Neural cell (in vitro differentiated cells): ENCODE measurements around the gene FLRT2. TPM values are rescaled to one million over a fixed set of nuclear protein-coding genes. Genes with fewer than 3 reads are reported as not detected.

Experiments
- H2AFZ ChIP-seq: fragments of 200-600, 300-800 bp; sonication (generic), shearing (Covaris generic); 2 replicates; pipeline ENCODE4 v1.6.0; 2014; ENCODE audit warnings: low read depth, mild to moderate bottlenecking, antibody characterized with exemption, low read length, moderate library complexity
- H3F3A ChIP-seq: fragments of 200-600 bp; shearing (Covaris generic); 2 replicates; pipeline ENCODE4 v1.6.1; 2016; ENCODE audit warnings: mild to moderate bottlenecking, moderate library complexity, mixed read lengths, antibody characterized with exemption, low read length; ENCODE audit not compliant: insufficient read depth, poor library complexity, severe bottlenecking
- H3K27ac ChIP-seq: fragments of 200-600, 300-800 bp; sonication (generic), shearing (Covaris generic); 2 replicates; pipeline ENCODE4 v1.5.1; 2014; ENCODE audit warnings: mild to moderate bottlenecking, low read length, moderate library complexity
- H3K27me3 ChIP-seq: fragments of 300-800, 200-600 bp; sonication (generic), shearing (Covaris generic); 2 replicates; pipeline ENCODE4 v1.6.0; 2014; ENCODE audit warnings: mild to moderate bottlenecking, low read depth, low read length, moderate library complexity; ENCODE audit not compliant: insufficient read depth
- H3K36me3 ChIP-seq: fragments of 300-800, 200-600 bp; sonication (generic), shearing (Covaris generic); 2 replicates; pipeline ENCODE4 v1.5.1; 2014; ENCODE audit warnings: mild to moderate bottlenecking, antibody characterized with exemption, low read length, moderate library complexity; ENCODE audit not compliant: insufficient read depth
- H3K4me2 ChIP-seq: fragments of 300-800, 200-600 bp; sonication (generic), shearing (Covaris generic); 2 replicates; pipeline ENCODE4 v1.6.0; 2014; ENCODE audit warnings: mild to moderate bottlenecking, low read length
- H3K4me3 ChIP-seq: fragments of 300-800, 200-600 bp; sonication (generic), shearing (Covaris generic); 2 replicates; pipeline ENCODE4 v1.5.1; 2014; ENCODE audit warnings: mild to moderate bottlenecking, low read length, moderate library complexity
- H3K79me2 ChIP-seq: fragments of 200-600 bp; shearing (Covaris generic); replicated peaks from 2 replicates; pipeline ENCODE4 v1.6.0; 2014; ENCODE audit warnings: mild to moderate bottlenecking, low read length, moderate library complexity; ENCODE audit not compliant: insufficient read depth
- H3K9ac ChIP-seq: fragments of 300-800, 200-600 bp; sonication (generic), shearing (Covaris generic); 2 replicates; pipeline ENCODE4 v1.6.1; 2016; ENCODE audit warnings: mild to moderate bottlenecking, low read length, mixed read lengths
- H3K9me2 ChIP-seq: fragments of 200-600 bp; shearing (Covaris generic); 2 replicates; pipeline ENCODE4 v1.6.1; 2016; ENCODE audit warnings: mild to moderate bottlenecking, low read length, mixed read lengths; ENCODE audit not compliant: insufficient read depth
- H3K9me3 ChIP-seq: fragments of 200-600, 300-800 bp; sonication (generic), shearing (Covaris generic); 2 replicates; pipeline ENCODE4 v1.6.1; 2016; ENCODE audit warnings: mild to moderate bottlenecking, mixed run types, low read length, moderate library complexity, mixed read lengths
- H4K20me1 ChIP-seq: fragments of 200-600 bp; shearing (Covaris generic); 2 replicates; pipeline ENCODE4 v1.6.1; 2016; ENCODE audit warnings: mild to moderate bottlenecking, mixed run types; ENCODE audit not compliant: insufficient read depth
- EP300 ChIP-seq: fragments of 450-650 bp; conservative IDR thresholded peaks from 2 replicates; pipeline ENCODE4 v1.6.1; 2014; ENCODE audit warnings: antibody characterized with exemption, mild to moderate bottlenecking, moderate library complexity; ENCODE audit not compliant: poor library complexity, severe bottlenecking
- EZH2 ChIP-seq: fragments of 200-600, 300-800 bp; shearing (Covaris generic), sonication (generic); IDR thresholded peaks from 2 replicates; pipeline ENCODE4 v1.6.1; 2014; ENCODE audit warnings: antibody characterized with exemption, low read length, borderline replicate concordance, mild to moderate bottlenecking; ENCODE audit not compliant: insufficient read depth, poor library complexity, severe bottlenecking
- MXI1 ChIP-seq: fragments of 450-650 bp; conservative IDR thresholded peaks from 2 replicates; pipeline ENCODE4 v1.6.1; 2014; ENCODE audit warnings: antibody characterized with exemption, mild to moderate bottlenecking; ENCODE audit not compliant: poor library complexity, severe bottlenecking
- POLR2AphosphoS5 ChIP-seq: IDR thresholded peaks from 2 replicates; pipeline ENCODE4 v1.6.1; 2012
- RAD21 ChIP-seq: fragments of 450-650 bp; conservative IDR thresholded peaks from 2 replicates; pipeline ENCODE4 v1.6.1; 2014; ENCODE audit warnings: antibody characterized with exemption, mild to moderate bottlenecking, moderate library complexity
- REST ChIP-seq: IDR thresholded peaks from 2 replicates; pipeline ENCODE4 v1.6.1; 2012; ENCODE audit warnings: borderline replicate concordance
- SMC3 ChIP-seq: fragments of 450-650 bp; conservative IDR thresholded peaks from 2 replicates; pipeline ENCODE4 v1.6.1; 2014; ENCODE audit warnings: antibody characterized with exemption, mild to moderate bottlenecking, moderate library complexity; ENCODE audit not compliant: poor library complexity
- TAF1 ChIP-seq: IDR thresholded peaks from 2 replicates; pipeline ENCODE4 v1.6.1; 2012; ENCODE audit warnings: low read depth
- polyA plus RNA-seq: library from polyadenylated mRNA; depleted of rRNA; stranded (reverse); fragments of >200 nt; gene quantifications from 2 replicates; pipeline ENCODE4 v1.2.3, GENCODE V29; 2014
- TF ChIP-seq, protein P1 (sequence below): fragments of 450-650 bp; IDR thresholded peaks from 2 replicates; pipeline ENCODE4 v1.5.1; 2014; ENCODE audit warnings: antibody characterized with exemption, mild to moderate bottlenecking, moderate library complexity; ENCODE audit not compliant: poor library complexity, severe bottlenecking

The FLRT2 gene
- polyA plus RNA-seq, 1 donor from 2014 or later = 5.1 TPM

- Histone ChIP-seq H3K9me3 (no peaks in the 10 kb centered on the region), H2AFZ (no peak overlapping the region), H4K20me1 (no peaks in the 10 kb centered on the region), H3K36me3 (no peaks in the 10 kb centered on the region), H3K9me2 (no peaks in the 10 kb centered on the region), H3F3A (no peaks in the 10 kb centered on the region), H3K79me2 (no peaks in the 10 kb centered on the region), H3K4me3 (no peak overlapping the region), H3K9ac (no peak overlapping the region), H3K4me2 (no peak overlapping the region), H3K27me3 (no peaks in the 10 kb centered on the region), H3K27ac (no peak overlapping the region)
- TF ChIP-seq EZH2 = no peak
- no peak for TF ChIP-seq SMC3
- TF ChIP-seq RAD21 = no peak
- TF ChIP-seq TAF1 = no peak
- TF ChIP-seq EP300 = no peak
These were observed 57.3 kb downstream of the FLRT2 start for GRCh38 chr14:85587151-85587711.

- Histone ChIP-seq H3F3A (no peaks in the 10 kb centered on the region), H3K27ac (no peak overlapping the region), H2AFZ (no peak overlapping the region), H3K36me3 (no peaks in the 10 kb centered on the region), H3K27me3 (no peaks in the 10 kb centered on the region), H3K4me2 (no peak overlapping the region), H3K9me3 (no peaks in the 10 kb centered on the region), H3K4me3 (no peak overlapping the region), H3K9ac (no peak overlapping the region), H3K9me2 (no peaks in the 10 kb centered on the region), H3K79me2 (no peaks in the 10 kb centered on the region), H4K20me1 (no peaks in the 10 kb centered on the region)
- TF ChIP-seq EZH2 (no peak), SMC3 (no peak), EP300 (no peak), RAD21 (no peak), POLR2AphosphoS5 (no peak), TAF1 (no peak), MXI1 (no peak), REST (no peak)
- TF ChIP-seq, protein P1, sequence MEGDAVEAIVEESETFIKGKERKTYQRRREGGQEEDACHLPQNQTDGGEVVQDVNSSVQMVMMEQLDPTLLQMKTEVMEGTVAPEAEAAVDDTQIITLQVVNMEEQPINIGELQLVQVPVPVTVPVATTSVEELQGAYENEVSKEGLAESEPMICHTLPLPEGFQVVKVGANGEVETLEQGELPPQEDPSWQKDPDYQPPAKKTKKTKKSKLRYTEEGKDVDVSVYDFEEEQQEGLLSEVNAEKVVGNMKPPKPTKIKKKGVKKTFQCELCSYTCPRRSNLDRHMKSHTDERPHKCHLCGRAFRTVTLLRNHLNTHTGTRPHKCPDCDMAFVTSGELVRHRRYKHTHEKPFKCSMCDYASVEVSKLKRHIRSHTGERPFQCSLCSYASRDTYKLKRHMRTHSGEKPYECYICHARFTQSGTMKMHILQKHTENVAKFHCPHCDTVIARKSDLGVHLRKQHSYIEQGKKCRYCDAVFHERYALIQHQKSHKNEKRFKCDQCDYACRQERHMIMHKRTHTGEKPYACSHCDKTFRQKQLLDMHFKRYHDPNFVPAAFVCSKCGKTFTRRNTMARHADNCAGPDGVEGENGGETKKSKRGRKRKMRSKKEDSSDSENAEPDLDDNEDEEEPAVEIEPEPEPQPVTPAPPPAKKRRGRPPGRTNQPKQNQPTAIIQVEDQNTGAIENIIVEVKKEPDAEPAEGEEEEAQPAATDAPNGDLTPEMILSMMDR = no peak
These were observed 60.8 kb downstream of the FLRT2 start for GRCh38 chr14:85590784-85591183.
